Tibial artery (tissue), 4 donors: ENCODE data around the gene RAG2.

ENCODE experiments used
- DNase-seq, 2 donors: peaks; one replicate each; pipeline ENCODE4 v3.0.0-alpha.2; 2019
- H3K27ac ChIP-seq, 2 donors: fragments of 200-600 bp; sonication (generic) in 1 of 2; 1 replicate in 1 of 2; 2 replicates in 1 of 2; pipeline ENCODE4 v1.5.1; 2018 to 2019; ENCODE audit warnings: mild to moderate bottlenecking in 1 of 2
- H3K27me3 ChIP-seq, 2 donors: fragments of 200-600 bp; sonication (generic) in 1 of 2; one replicate each; pipeline versions ENCODE4 v1.5.1 to v1.6.0; 2016 to 2019
- H3K36me3 ChIP-seq, 3 donors: fragments of 200-600 bp; sonication (generic) in 2 of 3; one replicate each; pipeline ENCODE4 v1.5.1; 2016 to 2019; ENCODE audit warnings: mild to moderate bottlenecking in 2 of 3
- H3K4me1 ChIP-seq, 4 donors: fragments of 200-600 bp; sonication (generic) in 2 of 4; 1 replicate in 3 of 4; 2 replicates in 1 of 4; pipeline ENCODE4 v1.5.1; 2016 to 2019
- H3K4me3 ChIP-seq, 2 donors: fragments of 200-600 bp; sonication (generic) in 1 of 2; 1 replicate in 1 of 2; 2 replicates in 1 of 2; pipeline ENCODE4 v1.5.1; 2018 to 2019; ENCODE audit warnings: mild to moderate bottlenecking in 2 of 2
- H3K9me3 ChIP-seq, 3 donors: fragments of 200-600 bp; sonication (generic) in 1 of 3; one replicate each; pipeline ENCODE4 v1.5.1; 2016 to 2019
- CTCF ChIP-seq, 2 experiments: fragments of 200-600 bp in 1 of 2; fragments of 450-650 bp in 1 of 2; IDR thresholded peaks; one replicate each; pipeline ENCODE4 v1.5.1; 2017 to 2019; ENCODE audit warnings: antibody characterized with exemption in 2 of 2, mild to moderate bottlenecking in 1 of 2, moderate library complexity in 1 of 2
- intact Hi-C: fragments of 100-400 bp; cut with DNase I; formaldehyde crosslinking; loops from one replicate; pipeline ENCODE4 v1.15.0; 2023; ENCODE audit warnings: low total_unique reads

Gene RAG2

DNA sequence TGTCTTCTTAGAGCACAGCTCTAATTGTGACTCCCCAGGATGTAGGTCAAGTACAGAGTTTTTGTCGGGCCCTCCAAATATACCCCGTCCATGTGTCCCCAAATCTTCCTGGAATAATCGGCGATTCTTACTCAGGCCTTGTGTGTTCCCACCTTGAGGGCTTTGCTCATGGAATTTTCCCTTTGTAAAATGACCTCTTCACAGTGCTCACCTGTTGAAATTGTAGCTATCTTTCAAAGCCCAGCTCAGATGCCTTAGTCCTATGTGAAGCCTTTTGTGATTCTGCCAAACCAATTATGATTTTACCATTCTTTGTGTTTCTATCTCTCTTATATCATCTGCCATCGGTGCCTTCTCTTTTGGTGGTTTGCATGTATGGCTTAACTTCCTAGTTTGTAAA is 30.1 kb upstream of the RAG2 start:
- DNase-seq, result no peak
- no peaks in the 10 kb centered on the region for H3K4me1 ChIP-seq
- no peaks in the 10 kb centered on the region for H3K36me3 ChIP-seq
- intact Hi-C loops, result no loop called here
- no peak overlapping the region for H3K4me3 ChIP-seq
- no peak for TF ChIP-seq CTCF (IDR thresholded peaks at IDR 0.05)
- H3K27ac ChIP-seq, result no peak overlapping the region
- H3K27me3 ChIP-seq, result no peaks in the 10 kb centered on the region
- H3K9me3 ChIP-seq, result no peaks in the 10 kb centered on the region

- no peaks in the 10 kb centered on the region for H3K9me3 ChIP-seq
- intact Hi-C loops, result no loop called here
- DNase-seq, result no peak
- H3K27me3 ChIP-seq, result no peaks in the 10 kb centered on the region
- TF ChIP-seq CTCF (IDR thresholded peaks at IDR 0.05), result no peak
- H3K4me3 ChIP-seq, result no peak overlapping the region
- H3K4me1 ChIP-seq, result no peaks in the 10 kb centered on the region
- no peaks in the 10 kb centered on the region for H3K36me3 ChIP-seq
- H3K27ac ChIP-seq, result no peak overlapping the region
Observed at GRCh38 chr11:36627471-36627870, 29.4 kb upstream of the RAG2 start.

GRCh38 chr11:36627006-36627405 is 29.0 kb upstream of the RAG2 start:
- no peaks in the 10 kb centered on the region for H3K9me3 ChIP-seq
- no peaks in the 10 kb centered on the region for H3K36me3 ChIP-seq
- TF ChIP-seq CTCF (IDR thresholded peaks at IDR 0.05), result no peak
- no peaks in the 10 kb centered on the region for H3K4me1 ChIP-seq
- DNase-seq, result no peak
- intact Hi-C loops, result no loop called here
- H3K4me3 ChIP-seq, result no peak overlapping the region
- no peak overlapping the region for H3K27ac ChIP-seq
- H3K27me3 ChIP-seq, result no peaks in the 10 kb centered on the region

DNA sequence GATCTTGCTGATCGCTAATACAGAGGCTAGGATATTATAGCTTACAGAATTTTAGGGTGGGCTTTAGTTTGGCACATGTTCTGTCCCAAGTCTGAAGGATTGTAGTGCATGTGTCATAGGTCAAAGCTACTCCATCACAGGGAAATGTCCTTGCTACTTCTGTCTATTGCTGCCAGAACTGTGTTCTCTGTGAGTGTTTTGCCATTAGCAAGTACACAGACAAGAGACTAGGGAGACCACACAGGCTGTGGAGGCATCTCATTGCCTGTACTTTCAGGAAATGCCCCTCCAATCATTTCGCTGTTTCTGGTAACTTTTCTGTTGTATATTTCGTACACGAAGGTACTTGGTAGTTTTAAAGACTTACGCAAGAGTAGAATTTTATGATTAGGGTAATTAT is 25.5 kb upstream of the RAG2 start:
- Histone ChIP-seq H3K27ac (no peak overlapping the region), H3K27me3 (no peaks in the 10 kb centered on the region), H3K9me3 (no peaks in the 10 kb centered on the region), H3K36me3 (no peaks in the 10 kb centered on the region), H3K4me3 (no peak overlapping the region), H3K4me1 (peaks cover 0 to 23% (median 5%) of the 10 kb centered on the region in 4 donors)
- intact Hi-C loops, result loop anchor here (5.0 kb wide), 1 partner anchor 61 kb away; no protein-coding TSS in a partner anchor
- no peak for DNase-seq
- TF ChIP-seq CTCF (IDR thresholded peaks at IDR 0.05), result no peak

- no peaks in the 10 kb centered on the region for H3K27me3 ChIP-seq
- no peak overlapping the region for H3K4me3 ChIP-seq
- H3K4me1 ChIP-seq, result peaks cover 0 to 25% (median 5%) of the 10 kb centered on the region in 4 donors
- TF ChIP-seq CTCF (IDR thresholded peaks at IDR 0.05), result peak; percentile 47 to 58
- H3K27ac ChIP-seq, result no peak overlapping the region
- no peaks in the 10 kb centered on the region for H3K9me3 ChIP-seq
- intact Hi-C loops, result loop anchor here (5.0 kb wide), 1 partner anchor 60 kb away; no protein-coding TSS in a partner anchor
- DNase-seq, result no peak
- H3K36me3 ChIP-seq, result no peaks in the 10 kb centered on the region
Observed at GRCh38 chr11:36622431-36623136, 24.5 kb upstream of the RAG2 start.
